HG03135 (cell line): ENCODE measurements around the gene EZH1.
A peak's percentile ranks its signal among the peaks of the same experiment; 100 is the strongest.
"Not testable (repeated sequence)": the region's sequence is repeated elsewhere in the genome, so short reads cannot be mapped to it uniquely, and the experiment has no call there.

ENCODE experiments used
- ATAC-seq: cut with Tn5 transposase; IDR thresholded peaks from one replicate; pipeline ENCODE4 v1.9.1; 2021; ENCODE audit warnings: mild to moderate bottlenecking, moderate library complexity; ENCODE audit not compliant: unreplicated experiment

Gene EZH1

DNA sequence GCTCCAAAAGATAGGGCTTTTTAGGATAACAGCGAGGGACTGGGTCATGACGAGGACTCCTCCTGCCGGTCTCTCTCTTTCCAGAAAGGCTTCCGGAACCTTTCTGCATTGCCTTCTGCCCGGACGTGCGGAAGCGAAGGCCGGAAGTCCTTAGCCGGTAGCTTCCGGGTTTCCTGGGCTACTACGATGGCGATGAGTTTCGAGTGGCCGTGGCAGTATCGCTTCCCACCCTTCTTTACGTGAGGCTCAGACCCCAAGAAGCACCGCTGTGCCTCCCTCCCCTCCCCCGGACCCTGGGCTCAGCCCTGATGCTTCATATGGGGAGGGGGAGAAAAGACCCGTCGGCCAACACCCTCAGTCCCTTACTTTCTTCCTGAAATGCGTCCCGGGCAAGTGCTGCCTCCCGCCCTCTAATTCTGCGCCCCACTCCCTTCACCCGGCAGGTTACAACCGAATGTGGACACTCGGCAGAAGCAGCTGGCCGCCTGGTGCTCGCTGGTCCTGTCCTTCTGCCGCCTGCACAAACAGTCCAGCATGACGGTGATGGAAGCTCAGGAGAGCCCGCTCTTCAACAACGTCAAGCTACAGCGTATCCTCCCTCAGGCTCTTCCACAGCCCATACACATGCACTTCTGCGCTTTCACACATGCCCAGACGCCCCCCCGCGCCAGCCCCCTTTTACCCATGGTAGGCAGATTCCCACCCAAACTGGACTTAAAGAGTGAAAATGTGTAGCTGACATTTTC, 28.6 kb upstream of the EZH1 start, which contains the start of gene VPS25:
Gene VPS25, plus strand, starts transcription at position 160 of the 746 bp plus-strand sequence. Its CDS starts 27 bp downstream, at position 187.
- ATAC-seq, result peak; percentile 56

DNA sequence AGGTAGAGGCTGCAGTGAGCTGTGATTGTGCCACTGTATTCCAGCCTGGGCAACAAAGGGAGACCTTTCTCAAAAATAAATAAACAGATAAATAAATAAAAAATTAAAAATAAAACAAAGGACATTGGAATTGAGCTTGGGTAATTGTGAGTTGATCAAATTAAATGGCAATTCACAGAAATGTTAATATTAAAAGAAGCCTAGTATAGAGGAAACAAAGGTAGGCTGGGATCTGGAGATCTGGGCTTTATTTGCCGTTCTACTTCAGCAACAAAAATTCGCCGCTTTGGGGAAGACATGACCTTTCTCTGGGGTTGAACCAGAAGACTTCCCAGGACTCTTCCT, 28.1 kb upstream of the EZH1 start:
- ATAC-seq, result peak; percentile 20

DNA sequence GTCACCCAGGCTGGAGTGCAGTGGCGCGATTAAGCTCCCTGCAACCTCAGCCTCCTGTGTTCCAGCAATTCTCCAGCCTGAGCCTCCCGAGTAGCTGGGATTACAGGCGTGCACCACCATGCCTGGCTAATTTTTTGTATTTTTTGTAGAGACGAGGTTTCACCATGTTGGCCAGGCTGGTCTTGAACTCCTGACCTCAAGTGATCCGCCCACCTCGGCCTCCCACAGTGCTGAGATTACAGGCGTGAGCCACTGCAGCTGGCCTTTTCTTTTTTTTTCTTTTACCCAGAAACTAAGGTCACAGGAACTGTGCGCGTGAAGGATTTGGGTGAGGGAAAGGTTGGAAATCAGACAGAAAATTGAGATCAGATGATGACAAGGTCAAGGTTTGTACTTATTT, 25.1 kb upstream of the EZH1 start:
- ATAC-seq, result not testable (repeated sequence)

DNA sequence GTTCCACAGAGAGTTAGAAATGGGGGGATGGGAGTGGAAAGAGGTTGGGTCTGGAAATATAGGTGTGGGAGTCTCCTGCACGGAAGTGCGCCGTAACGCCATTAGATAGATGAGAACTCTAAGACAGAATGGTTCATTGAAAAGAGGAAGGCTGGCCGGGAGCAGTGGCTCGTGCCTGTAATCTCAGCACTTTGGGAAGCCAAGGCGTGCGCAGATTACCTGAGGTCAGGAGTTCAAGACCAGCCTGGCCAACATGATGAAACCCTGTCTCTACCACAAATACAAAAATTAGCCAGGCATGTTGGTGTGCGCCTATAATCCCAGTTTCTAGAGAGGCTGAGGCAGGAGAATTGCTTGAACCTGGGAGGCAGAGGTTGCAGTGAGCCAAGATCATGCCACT, 23.2 kb upstream of the EZH1 start:
- not testable (repeated sequence) for ATAC-seq

DNA sequence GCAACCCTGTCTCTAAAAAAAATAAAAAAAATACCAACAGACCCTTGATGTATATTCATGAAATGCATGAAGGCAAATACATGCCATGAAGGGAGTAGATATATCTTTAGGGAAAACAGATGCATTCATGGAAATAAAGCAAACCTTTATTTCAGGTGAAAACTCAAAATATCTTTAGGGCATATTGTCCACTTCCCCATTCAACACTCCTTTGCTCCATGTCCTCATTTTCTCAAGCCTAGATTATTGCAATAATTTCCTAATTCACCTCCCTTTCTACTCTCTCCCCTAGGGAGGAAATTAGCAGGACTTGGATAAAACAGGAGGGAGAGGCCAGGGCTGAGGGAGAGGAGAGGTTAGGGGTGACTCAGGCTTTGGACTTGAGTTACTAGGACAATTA, 22.7 kb upstream of the EZH1 start:
- no peak for ATAC-seq

DNA sequence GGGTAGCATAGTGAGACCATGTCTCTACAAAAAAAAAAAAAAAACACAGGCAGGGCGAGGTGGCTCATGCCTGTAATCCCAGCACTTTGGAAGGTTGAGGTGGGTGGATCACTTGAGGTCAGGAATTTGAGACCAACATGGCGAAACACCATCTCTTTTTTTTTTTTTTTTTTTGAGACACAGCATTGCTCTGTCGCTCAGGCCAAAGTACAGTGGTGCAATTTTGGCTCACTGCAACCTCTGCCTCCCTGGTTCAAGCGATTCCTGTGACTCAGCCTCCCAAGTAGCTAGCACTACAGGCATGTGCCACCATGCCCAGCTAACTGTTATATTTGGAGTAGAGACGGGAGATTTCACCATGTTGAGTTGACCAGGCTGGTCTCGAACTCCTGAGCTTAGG, 21.3 kb upstream of the EZH1 start:
- no peak for ATAC-seq

DNA sequence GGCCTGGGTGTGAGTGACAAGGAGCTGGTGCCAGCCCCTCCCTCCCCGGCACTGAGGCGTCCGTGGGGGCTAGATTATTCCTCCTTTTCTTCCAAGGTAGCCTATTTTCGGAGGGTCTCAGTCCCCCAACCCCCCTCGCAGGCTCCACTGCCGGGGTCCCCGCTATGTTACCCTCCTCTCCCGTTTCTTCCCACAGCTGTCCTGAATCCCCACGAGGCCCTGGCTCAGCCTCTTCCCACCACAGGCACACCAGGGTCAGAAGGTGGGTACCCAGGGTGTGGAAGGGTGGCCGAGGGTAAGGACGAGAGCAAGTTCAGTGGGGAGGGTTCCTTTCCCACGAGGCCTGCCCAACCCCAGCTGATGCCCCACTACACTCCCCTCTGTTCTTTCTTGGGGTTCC, 16.8 kb upstream of the EZH1 start:
- ATAC-seq, result no peak

DNA sequence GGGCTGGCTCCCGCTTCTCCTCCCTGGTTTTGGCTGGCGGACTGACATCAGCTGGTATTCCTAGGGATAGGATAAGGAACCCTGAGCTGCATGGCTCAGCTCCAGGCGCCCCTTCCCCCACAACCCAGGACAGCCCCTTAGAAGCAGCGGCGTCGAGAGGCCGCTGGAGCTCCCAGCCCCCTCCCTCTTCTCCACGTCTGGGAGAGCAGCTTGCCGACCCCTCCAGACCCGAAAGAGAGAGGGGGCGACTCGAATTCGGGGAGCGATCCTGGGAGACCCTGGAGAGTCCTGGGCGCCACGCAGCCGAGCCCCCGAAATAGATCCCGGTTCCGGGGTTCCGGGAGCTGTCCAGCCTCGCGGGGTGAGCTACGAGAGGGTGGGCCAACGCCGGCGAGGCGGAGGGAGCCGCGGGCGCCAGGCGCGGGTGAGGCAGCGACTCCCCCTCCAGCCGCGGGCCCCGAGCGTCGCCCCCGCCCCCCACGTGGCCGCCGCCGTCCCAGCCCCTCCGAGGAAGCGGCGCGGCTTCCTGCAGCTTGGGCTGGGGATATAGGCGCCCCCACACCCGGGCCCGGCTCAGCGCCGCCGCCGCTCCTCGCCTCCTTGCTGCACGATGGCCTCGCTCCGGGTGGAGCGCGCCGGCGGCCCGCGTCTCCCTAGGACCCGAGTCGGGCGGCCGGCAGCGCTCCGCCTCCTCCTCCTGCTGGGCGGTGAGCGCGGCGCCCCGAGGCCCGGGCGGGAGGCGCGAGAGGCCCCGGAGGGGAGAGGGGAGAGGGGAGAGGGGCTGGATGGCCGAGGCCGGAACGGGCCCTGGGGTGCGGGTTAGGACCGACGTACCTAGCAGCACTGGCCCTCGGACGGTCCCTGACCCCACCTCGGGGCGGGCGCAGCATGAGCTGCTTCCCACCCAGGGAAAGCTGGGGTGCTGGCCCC, 16.1 kb upstream of the EZH1 start, which contains the start of gene RAMP2:
Gene RAMP2, plus strand, starts transcription at position 576 of the 930 bp plus-strand sequence. Its CDS starts 35 bp downstream, at position 611.
- ATAC-seq, result no peak

DNA sequence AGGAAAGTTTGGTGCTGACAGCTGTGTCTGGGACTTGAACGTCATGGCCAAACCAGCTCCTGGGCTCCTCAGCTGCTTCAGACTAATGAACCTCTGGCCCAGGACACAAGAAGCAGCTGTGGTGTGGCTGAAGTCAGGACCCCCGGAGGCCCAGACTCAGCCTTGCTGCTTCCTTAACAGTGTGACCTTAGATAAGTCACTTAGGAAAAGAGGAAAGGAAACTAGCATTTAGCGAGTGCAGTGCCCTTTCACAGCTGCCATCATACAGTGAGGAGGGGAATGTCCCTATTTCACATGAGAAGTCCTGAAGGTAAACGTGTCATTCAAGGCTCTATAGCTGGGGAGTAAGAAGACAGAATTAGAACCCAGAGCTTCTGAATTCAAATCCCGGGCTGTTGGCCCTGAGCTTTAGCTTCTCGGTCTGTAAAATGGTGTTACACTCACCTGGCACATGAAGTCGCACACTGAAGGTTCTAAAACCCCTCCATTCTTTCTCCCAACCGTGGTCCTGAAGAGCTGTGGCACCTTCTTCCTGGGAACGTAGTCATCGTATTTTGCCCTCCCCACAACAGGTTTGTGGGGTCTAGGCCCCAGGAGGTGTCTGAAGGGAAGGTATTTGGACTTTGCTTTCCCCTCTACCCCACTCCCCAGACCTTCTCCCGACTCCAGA, 15.3 kb upstream of the EZH1 start:
- ATAC-seq, result no peak

DNA sequence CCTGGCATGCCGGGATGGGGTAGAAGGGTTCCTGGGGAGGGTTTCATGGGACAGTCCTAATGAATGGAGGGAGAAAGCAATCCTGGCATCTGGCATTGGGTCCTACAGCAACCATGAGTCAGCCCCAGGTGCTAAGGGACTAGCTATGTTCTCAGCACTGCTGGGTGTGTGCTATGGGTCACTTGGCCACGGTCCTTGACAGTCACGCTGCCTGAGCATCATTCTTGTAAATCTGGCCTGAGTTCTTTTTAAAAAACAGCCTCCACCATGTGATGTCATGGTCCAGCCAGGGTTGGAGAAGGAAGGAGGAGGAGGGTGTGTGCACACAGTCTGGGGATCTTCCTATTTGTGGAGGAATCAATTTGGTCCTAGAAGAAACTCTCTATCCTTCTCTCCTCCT, 9.9 kb upstream of the EZH1 start:
- ATAC-seq, result no peak

DNA sequence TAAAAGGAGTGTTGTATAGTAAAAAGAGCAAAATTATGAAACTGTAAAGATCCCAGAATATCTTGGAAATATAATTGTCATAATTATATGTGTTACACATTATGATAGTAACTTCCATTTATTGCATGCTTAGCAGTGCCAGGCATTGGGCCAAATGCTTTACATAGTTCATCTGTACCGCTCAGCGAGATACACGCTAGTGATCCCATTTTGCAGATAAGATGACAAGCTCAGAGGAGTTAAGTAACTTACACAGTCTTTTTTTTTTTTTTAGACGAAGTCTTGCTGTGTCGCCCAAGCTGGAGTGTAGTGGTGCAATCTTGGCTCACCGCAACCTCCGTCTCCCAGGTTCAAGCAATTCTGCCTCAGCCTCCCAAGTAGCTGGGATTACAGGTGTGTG, 6.8 kb upstream of the EZH1 start:
- no peak for ATAC-seq

DNA sequence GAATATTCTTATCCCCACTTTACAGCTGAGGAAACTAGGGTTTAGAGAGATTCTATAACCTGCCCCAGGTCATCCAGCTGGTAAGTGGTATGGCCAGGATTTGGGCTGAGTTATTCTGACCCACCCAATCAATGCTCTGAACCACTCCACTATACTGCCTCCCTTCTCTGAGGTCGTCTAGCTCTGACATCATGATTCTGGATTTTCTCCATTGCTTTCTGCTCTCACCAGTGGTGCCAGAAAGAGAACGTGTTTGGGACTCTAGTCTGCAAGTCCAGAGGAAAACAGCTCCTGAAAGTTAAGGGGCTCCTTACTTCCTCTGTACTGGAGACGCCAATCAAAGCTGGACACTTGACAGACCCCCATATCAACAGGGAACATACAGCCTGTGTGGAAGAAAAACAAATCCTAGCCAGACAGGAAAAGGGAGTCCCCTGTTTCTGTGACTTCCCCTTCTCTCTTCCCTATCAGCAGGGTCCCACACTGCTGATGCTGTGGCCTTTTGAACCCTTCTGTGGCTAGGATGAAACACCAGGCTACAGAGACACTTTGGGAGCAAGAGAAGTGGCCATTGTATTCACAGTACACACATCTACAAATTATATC, 6.0 kb upstream of the EZH1 start:
- no peak for ATAC-seq

DNA sequence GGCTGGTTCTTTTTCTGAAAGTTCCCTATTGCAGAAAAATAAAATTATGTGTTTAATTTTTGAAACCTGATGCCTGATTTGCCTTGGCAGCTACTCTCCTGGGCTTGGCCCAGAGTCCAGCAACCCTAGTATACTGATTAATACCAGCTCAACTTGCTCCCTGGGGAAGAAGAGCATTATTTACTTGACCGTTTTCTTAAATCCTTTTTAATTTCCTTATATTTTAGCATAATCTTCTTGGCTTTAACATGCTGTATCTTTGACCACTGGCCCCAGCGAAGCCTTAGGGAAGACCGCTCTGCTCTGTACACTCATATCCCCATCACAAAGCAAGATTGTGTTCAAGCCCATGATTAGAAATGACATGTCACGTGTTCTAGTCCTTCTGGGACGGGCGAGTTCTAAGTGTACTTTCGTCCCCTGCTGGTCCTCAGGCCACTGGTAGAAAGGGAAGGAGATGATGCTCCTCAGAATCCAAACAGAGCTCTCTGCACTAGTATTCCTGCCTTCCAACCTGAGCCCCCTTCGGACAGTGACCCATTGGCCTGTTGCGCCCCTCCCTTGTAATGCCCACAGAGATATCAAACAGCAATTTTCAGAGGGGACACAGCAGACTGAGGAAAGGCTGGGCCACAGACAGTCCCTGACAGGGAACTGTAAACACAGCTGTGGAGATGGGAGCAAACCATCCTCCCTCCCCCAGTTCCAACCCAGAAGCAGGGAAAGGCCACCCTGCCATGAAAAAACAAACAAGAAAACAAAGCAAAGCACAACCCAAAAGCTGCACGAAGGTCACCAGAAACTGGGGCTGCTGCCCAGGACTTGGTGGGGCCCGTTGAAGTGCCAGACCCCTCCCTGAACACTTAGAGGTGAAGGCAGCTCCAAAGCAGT, 4.3 kb upstream of the EZH1 start:
- ATAC-seq, result no peak

DNA sequence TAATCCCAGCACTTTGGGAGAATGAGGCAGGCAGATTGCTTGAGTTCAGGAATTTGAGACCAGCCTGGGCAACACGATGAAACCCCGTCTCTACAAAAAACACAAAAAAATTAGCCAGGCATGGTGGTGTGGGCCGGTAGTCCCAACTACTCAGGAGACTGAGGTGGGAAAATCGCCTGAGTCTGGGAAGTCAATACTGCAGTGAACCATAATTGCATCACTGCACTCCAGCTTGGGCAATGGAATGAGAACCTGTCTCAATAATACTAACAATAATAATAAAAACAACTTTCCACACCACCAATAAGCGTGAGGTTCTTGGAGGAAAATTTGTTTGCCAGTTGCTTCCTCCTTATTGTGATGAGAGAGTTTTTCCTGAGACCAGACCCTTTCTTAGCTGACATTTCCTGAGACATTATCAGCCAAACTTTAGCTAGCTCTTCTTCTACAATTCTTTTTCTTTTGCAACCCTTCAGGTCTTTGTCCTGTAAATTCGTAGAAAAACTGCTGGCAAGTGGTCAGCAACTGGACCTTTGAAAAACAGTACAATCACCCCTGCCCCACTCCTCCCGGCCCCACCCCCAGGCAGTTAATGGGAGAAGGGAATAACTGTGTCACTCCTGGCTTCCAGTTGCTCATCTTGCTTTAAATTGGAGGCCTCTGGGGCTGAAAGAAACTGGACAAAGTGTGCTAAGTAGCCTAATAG, 3.5 kb upstream of the EZH1 start:
- no peak for ATAC-seq

DNA sequence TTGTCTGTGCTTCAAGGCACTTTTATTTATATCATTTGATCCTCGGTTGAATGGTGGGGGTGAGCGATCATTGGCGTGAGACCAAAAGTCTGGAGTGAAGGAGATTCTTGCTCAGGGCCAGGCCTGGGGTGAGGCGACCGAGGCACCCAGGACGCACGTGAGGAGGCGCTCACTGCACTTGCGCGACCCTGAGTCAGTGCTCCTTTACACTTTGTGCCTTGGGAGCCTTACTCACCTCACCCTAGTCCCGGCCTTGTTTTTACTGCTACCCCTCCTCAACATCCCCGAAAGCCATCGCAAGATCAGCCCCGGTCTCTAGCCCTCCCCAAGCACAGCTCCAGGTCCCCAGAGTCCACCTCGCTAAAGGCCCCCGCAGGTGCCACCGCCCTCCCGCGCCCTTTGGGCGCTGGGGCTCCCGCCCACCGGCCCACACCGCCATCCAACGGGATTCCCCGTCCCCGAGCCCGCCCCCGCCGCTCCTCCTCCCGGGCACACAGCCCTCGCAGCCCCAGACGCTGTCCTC, 496 bp downstream of the EZH1 start:
- ATAC-seq, result peak; percentile 51

DNA sequence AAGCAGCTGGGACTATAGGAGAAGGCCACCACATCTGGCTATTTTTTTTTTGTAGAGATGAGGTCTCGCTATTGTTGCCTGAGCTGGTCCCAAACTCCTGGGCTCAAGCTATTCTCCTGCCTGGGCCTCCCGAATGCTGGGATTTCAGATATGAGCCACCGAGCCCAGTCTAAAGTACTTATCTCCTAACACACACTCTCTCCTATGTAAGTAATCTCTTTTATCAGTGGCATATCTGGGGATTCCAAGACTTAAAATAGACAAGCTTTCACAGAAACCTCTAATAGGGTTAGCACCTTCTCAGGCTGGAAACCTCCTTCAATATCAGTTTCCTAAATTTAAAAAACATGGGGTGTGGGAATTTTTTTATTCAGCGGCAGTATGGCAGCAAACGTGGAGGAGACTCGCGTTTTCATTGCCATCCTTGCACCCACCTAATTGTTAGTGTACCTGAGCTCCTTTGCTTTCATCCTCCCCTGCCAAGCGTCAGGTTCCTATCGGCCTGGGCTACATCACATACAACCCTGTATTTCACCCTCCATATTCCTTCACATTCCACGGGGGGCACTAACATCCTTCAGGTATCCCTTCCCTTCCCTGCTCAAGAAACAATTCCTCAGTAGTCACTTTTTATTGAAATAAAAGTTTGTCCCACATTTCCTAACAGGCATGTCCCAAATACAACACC, 1.1 kb downstream of the EZH1 start:
- no peak for ATAC-seq

DNA sequence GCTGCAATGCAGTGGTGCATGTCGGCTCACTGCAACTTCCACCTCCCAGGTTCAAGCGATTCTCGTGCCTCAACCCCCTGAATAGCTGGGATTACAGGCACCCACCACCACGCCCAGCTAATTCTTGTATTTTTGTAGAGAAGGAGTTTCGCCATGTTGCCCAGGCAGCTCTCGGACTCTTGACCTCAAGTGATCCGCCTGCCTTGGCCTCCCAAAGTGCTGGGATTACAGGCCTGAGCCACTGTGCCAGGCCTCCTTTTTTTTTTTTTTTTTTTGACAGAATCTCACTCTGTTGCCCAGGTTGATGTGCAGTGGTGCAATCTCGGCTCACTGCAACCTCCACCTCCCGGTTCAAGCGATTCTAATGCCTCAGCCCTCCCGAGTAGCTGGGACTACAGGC, 1.9 kb downstream of the EZH1 start:
- ATAC-seq, result not testable (repeated sequence)

DNA sequence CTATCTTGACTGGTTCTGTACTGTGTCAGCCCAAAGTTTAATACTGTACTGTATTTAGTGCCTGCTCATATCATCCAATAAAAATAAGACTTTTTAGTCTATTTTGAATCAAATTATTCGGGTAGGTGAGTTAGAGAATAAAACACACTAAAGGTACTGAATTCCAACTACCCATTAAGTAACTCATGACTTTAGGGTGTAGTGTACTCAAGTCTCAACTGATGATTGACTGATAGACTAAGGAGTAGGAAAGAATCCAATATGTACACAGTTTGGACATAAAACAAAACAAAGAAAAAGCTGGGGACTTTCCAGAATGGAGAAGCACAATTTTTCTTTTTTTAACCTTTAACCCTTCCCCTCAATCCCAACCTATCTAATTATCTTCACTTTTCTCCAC, 4.1 kb downstream of the EZH1 start:
- no peak for ATAC-seq

DNA sequence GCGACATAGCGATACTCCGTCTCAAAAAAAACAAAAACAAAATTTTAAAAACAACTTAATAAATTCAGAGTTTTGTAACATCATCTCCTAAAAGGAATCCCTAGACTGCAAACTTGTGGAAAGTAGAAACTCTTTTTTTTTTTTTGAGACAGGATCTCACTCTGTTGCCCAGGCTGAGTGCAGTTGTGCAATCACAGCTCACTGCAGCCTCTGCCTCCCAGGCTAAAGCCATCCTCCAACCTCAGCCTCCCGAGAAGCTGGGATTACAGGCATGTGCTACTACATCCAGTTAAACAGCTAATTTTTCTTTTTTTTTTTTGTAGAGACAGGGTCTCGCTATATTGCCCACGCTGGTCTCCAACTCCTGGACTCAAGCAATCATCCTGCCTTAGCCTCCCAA, 19.7 kb downstream of the EZH1 start:
- ATAC-seq, result no peak
